ENCODE results near the gene SEPTIN6. TPM values are rescaled to one million over a fixed set of nuclear protein-coding genes. Genes with fewer than 3 reads are reported as not detected.

Gene SEPTIN6
- total and polyA plus RNA-seq, 2 of the 13 experiments (the other 11 are each of a cell fraction or from before 2014, with no cell fraction given), result 21.7 to 38.3 TPM

GRCh38 chrX:119646515-119646914, 46.5 kb downstream of the SEPTIN6 start:
- in situ Hi-C loops (cut with HindIII; ENCODE audit: extremely low pct_ligation_motif_present, low pct_unique_long_range_greater_than_20kb) (no loop called here), intact Hi-C loops (cut with micrococcal nuclease; ENCODE audit: unreplicated experiment) (no loop called here)
- ATAC-seq (no peak), FAIRE-seq (no peak), DNase-seq (ENCODE audit: low spot score) (no peak)
- H3K4me3 ChIP-seq (replicated peaks in 1 of 3; ENCODE audit: insufficient read depth in 1 of 3, low read depth in 2 of 3, low read length in 3 of 3), result no peak overlapping the region
- no peak overlapping the region for H3K4me2 ChIP-seq (ENCODE audit: low read depth, low read length)
- BruUV-seq (replicated peaks), result no TSS peak
- POLR2A ChIA-PET, result no interaction called here
- TF ChIP-seq HNF1B (CRISPR knock-in tag; IDR thresholded peaks at IDR 0.05) (no peak), ZNF253 (CRISPR knock-in tag; IDR thresholded peaks at IDR 0.05; ENCODE audit: borderline replicate concordance) (no peak), AGO2 (optimal IDR thresholded peaks at IDR 0.05; ENCODE audit: low read depth, low read length) (no peak), NCOA5 (CRISPR knock-in tag; IDR thresholded peaks at IDR 0.05) (no peak), ATF7 (IDR thresholded peaks at IDR 0.05) (no peak), ATF7 (CRISPR knock-in tag; IDR thresholded peaks at IDR 0.05) (no peak), FOXC1 (CRISPR knock-in tag; IDR thresholded peaks at IDR 0.05; ENCODE audit: borderline replicate concordance) (no peak), ZIK1 (CRISPR knock-in tag; IDR thresholded peaks at IDR 0.05; ENCODE audit: borderline replicate concordance, low read depth) (no peak), SNRNP70 (IDR thresholded peaks at IDR 0.05; ENCODE audit: low read depth, low read length) (no peak), FOSL1 (CRISPR knock-in tag; IDR thresholded peaks at IDR 0.05; ENCODE audit: borderline replicate concordance) (no peak)
- no peaks in the 10 kb centered on the region; a peak in 1 of 5 replicates for H3K36me3 ChIP-seq (replicated peaks in 1 of 2; ENCODE audit: control insufficient read depth in 1 of 2, insufficient read depth in 2 of 2, low read length in 2 of 2)
- peaks cover 6% of the 10 kb centered on the region; the same call in 1 of the 2 replicates for H3K4me1 ChIP-seq (ENCODE audit: insufficient read depth, low read length)
- 100% methylated on average over 2 of the region's 4 CpGs for WGBS (ENCODE audit: low lambda C conversion rate)
- no peaks in the 10 kb centered on the region for H3K27me3 ChIP-seq (ENCODE audit: control insufficient read depth in 1 of 2, insufficient read depth in 2 of 2, low read length in 2 of 2)
- H3K9me3 ChIP-seq (ENCODE audit: low read length), result no peaks in the 10 kb centered on the region
- H3K27ac ChIP-seq (ENCODE audit: extremely low read length, insufficient read depth, low read length), result no peak overlapping the region
- no peaks in the 10 kb centered on the region for H4K20me1 ChIP-seq (ENCODE audit: insufficient read depth, low read length)
- no peak overlapping the region for H2AFZ ChIP-seq (ENCODE audit: low read length)
- CTCF ChIA-PET (ENCODE audit: low intra/inter-chr PET ratio, low total read pairs), result no interaction called here
- no peak overlapping the region for H3K9ac ChIP-seq (ENCODE audit: insufficient read depth, low read depth, low read length)
- H3K79me2 ChIP-seq (ENCODE audit: insufficient read depth, low read length), result no peaks in the 10 kb centered on the region

All from HepG2 (cell line).